Omental fat pad (tissue), 4 donors: Measurements from ENCODE around the gene TRIM43. TPM values are rescaled to one million over a fixed set of nuclear protein-coding genes. Genes with fewer than 3 reads are reported as not detected.
"Not testable (repeated sequence)": the region's sequence is repeated elsewhere in the genome, so short reads cannot be mapped to it uniquely, and the experiment has no call there.

Experiments used
- ATAC-seq: fragments of 150-250 bp; one replicate; pipeline ENCODE4 v1.9.1; 2016; ENCODE audit warnings: mild to moderate bottlenecking, moderate library complexity; ENCODE audit not compliant: low FRiP score
- DNase-seq: peaks from one replicate; pipeline ENCODE4 v3.0.0-alpha.2; 2019; ENCODE audit warnings: low spot score
- total RNA-seq, 4 donors: library from RNA; depleted of rRNA; stranded (reverse); fragments of >200 nt; gene quantifications; one replicate each; pipeline ENCODE4 v1.1.0, GENCODE V29; 2016
- TF ChIP-seq, protein P1 (sequence below), 3 donors: fragments of 450-650 bp; IDR thresholded peaks; one replicate each; pipeline ENCODE4 v1.5.1; 2016 to 2017; ENCODE audit warnings: antibody characterized with exemption in 3 of 3, mild to moderate bottlenecking in 3 of 3, moderate library complexity in 2 of 3

The TRIM43 gene
- total RNA-seq, 4 donors from 2014 or later: not detected

DNA sequence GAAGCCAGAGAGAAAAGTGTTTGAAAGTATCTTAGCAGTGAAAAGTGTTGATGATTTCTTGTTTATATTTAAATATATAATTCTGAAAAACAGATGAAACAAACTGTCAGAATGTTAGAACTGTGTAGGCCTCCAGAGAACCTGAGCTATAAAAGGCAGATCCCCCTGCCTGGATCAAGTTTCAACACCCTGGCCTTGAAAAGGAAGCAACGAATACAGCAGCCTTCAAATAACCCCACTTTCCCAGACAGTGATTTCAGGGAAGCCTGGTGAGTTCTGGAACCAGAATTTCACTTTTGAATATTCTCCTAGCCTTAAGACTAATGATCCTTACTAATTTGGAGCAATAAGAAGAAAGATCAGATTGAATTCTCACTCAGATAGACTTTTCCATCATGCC, 13.3 kb upstream of the TRIM43 start:
- DNase-seq (no peak), ATAC-seq (no peak)
- TF ChIP-seq, protein P1, sequence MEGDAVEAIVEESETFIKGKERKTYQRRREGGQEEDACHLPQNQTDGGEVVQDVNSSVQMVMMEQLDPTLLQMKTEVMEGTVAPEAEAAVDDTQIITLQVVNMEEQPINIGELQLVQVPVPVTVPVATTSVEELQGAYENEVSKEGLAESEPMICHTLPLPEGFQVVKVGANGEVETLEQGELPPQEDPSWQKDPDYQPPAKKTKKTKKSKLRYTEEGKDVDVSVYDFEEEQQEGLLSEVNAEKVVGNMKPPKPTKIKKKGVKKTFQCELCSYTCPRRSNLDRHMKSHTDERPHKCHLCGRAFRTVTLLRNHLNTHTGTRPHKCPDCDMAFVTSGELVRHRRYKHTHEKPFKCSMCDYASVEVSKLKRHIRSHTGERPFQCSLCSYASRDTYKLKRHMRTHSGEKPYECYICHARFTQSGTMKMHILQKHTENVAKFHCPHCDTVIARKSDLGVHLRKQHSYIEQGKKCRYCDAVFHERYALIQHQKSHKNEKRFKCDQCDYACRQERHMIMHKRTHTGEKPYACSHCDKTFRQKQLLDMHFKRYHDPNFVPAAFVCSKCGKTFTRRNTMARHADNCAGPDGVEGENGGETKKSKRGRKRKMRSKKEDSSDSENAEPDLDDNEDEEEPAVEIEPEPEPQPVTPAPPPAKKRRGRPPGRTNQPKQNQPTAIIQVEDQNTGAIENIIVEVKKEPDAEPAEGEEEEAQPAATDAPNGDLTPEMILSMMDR (IDR thresholded peaks at IDR 0.05): no peak

DNA sequence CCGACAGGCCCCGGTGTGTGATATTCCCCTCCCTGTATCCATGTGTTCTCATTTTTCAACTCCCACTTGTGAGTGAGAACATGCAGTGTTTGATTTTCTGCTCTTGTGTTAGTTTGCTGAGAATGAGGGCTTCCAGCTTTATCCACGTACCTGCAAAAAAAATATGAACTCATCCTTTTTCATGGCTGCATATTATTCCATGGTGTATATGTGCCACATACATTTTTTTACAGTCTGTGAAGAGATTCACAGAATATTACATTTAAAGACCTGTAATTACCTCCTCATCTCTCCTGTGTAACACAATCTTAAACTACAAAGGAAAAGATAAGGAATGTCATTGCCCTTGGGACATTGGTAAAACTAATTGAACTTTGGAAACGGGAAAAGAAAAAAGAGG, 8.3 kb upstream of the TRIM43 start:
- not testable (repeated sequence) for DNase-seq, ATAC-seq

DNA sequence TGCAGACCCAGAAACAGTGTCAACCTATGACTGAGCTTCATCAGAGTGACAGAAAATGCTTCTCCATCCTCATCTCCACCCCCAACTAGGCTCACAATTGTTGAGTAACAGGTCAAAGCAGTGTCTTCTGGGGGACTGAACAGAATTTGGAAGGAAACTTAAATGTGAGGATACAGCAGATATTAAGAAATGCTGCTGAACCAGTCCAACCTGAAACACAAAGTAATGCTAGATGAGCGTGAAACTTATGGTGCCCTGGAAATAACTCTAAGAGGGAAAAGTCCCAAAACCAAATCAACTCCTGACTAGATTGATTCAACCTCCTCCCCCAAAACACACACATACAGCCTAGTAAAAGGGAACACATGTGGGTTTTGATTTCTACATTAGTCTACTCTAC, 7.5 kb upstream of the TRIM43 start:
- not testable (repeated sequence) for ATAC-seq

DNA sequence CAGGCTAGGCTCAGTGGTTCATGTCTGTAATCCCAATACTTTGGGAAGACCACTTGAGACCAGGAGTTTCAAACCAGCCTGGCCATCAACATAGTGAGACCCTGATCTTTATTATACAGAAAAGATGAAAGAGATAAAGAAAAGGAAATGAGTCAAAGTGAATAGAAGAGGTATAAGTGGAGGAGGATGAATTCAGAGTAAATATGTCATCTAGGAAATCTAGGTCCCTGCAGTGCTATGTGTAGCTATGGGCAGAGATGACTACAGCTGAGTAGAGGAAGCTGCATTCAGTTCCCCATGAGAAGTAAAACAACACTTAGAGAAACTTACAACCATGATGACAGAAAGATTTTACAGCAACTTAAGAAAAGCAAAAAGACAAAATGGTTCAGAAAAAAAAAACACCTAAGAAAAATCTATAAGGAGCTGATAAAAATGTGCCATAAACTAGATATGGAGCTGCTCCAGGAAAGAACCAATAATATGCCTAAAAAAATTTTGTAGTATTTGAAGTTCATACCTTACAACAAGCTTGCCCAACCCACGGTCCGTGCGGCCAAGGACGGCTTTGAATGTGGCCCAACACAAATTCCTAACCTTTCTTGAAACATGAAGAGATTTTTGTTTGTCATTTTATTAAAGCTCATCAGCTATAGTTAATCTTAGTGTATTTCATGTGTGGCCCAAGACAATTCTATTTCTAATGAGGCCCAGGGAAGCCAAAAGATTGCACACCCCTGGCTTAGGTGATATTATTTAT, 1.8 kb upstream of the TRIM43 start:
- DNase-seq, ATAC-seq: not testable (repeated sequence)

More for the DNA sequence above, 7.5 kb upstream of the TRIM43 start:
- DNase-seq: not testable (repeated sequence)

DNA sequence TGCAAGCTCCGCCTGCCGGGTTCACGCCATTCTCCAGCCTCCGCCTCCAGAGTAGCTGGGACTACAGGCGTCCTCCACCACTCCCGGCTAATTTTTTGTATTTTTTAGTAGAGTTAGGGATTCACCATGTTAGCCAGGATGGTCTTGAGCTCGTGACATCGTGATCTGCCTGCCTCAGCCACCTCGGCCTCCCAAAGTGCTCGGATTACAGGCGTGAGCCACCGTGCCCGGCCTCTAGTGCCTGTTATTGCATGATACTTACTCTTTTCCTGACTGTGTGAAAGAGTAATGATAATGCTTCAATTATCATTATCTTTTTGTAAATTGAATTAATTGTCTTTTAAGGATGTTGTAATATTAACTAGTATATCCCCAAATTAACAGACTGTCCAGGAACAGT, 1.2 kb downstream of the TRIM43 start:
- not testable (repeated sequence) for ATAC-seq, DNase-seq

DNA sequence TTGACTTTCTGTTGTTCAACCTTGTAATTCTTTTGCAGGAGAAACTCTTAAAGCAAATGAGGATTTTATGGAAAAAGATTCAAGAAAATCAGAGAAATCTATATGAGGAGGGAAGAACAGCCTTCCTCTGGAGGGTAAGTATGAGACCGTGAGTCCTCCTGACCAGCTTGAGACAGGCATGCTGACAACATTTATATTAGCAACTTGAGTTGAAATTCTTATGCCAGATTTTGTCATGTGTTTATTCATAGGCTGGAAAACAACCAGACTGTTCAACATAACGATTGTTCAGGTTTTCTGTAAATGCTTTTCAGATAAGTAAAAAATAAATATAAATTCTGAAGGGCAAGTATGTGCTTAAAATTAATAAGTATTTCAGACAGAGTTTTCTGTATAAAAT, 3.2 kb downstream of the TRIM43 start:
- DNase-seq, ATAC-seq: not testable (repeated sequence)

DNA sequence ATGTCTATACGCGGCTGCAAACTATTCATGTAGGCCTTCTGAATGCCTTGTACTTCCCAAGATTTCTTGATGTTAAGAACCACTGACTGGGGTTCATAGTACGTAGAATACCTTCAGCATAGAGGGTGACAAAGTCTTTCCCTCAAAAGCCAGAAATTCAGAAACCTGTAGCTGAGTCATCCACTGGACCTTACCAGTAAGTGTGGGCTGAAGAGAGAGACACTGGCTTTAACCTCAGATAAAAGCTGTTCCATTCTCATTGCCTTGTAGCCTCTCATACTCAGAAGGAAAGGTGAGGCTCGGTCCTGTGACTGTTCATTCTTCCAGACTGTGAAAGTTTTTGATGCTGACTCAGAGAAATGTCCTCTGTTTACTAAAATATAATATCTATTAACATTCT, 9.5 kb downstream of the TRIM43 start:
- not testable (repeated sequence) for DNase-seq, ATAC-seq

DNA sequence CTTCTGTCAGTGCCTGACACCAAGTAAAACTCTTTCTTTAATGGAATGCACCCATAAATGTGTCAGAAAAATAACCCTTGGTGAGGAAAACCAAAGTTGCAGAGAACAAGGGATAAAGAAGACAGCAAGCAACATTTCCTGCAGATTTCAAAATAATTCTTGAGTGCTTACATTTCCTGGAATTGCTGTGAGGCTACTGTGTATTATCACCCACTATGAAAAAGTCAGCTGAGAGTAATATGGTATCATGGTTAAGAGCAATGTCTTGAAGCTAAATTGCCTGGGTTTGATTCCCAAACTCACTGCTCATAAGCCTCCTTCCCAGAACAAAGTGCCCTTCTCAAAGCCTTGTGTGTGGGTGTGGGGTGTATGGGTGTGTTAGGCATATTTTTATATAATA, 10.3 kb downstream of the TRIM43 start:
- not testable (repeated sequence) for DNase-seq

DNA sequence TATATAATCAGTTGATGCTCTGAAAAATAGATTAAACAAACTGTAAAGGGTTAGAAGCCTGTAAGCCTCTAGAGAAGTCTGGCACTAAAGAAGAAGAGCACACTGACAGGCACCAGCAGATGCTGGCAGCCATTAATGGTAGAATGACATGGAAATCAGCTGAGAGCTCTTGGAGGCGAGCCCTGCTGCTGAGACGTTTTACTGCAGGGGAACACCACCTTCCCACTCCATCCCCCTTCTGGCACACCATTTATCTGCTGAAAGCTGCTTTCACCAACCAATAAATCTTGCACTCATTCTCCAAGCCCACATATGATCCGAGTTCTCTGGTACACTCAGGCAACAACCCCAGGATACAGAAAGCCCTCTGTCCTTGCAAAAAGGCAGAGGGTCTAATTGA, 16.6 kb downstream of the TRIM43 start:
- ATAC-seq, DNase-seq: not testable (repeated sequence)

More for the DNA sequence above, 10.3 kb downstream of the TRIM43 start:
- ATAC-seq: not testable (repeated sequence)

DNA sequence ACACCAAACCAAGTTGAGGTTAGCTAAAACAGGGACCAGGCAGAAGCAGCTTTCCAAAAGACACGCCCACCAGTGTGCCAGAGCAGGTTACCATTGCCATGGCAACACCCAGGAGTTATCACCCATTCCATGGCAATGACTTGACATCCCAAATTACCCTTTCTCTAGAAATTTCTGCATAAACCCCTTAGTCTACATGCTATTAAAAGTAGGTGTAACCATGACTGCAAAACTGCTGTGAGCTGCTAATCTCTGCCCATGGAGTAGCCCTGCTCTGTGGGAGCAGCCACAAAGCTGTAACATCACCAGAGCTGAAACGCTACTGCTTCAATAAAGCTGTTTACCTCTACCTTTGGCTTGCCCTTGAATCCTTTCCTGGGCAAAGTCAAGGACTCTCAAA, 18.0 kb downstream of the TRIM43 start:
- not testable (repeated sequence) for ATAC-seq, DNase-seq

DNA sequence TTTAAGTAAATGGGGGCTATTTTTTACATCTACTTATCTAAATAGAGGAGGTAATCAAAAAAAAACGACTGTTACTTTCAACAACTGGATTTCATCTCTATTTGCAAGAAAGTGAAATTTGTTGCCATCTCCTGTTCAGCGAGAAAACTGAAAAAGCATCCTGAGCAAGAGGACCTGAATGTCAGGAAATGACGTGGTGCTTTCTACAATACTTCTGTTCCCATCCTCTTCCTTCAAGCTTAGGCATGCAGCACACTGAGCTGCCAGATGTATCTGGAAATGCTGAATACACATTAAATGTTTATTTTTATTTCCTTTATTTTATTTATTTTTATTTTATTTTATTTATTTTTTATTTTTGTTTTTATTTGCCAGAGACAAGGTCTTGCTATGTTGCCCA, 21.2 kb downstream of the TRIM43 start:
- ATAC-seq, DNase-seq: not testable (repeated sequence)

DNA sequence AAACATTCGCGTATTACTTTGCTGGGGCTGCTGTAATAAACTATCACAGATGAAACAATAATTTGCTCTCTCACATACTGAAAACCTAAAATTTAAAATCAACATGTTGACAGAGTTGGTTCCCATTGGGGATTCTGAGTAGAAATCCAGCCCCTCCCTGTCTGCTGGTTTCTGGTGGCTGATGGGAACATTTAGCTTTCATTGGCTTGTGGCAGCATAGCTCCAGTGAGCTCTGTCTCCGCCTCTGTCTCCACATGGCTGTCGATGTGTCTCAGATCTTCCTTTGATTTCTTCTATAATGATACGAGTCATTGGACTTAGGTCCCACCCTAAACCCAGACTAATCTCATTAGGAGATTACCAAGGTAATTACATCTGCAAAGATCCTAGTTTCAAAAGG, 30.9 kb downstream of the TRIM43 start:
- DNase-seq, ATAC-seq: not testable (repeated sequence)

DNA sequence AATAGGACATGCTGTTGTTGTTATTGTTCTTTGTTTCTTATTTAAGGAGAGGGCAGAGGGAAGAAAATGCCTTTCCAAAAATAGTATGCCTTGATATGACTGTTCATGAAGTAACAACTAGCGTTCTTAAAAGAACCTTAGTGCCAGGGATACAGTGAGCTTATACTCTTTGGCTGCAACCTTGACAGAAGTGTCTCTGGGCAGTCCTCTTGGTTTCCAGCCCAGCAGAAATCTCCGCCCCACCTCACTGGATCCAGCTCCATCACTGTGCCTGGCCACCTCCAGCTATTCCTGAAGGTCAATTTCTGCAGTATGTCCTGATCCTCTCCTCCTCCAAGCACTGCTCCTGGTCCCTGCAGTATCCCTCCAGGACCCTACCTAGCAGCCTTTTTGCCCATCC, 39.2 kb downstream of the TRIM43 start:
- ATAC-seq, DNase-seq: not testable (repeated sequence)

DNA sequence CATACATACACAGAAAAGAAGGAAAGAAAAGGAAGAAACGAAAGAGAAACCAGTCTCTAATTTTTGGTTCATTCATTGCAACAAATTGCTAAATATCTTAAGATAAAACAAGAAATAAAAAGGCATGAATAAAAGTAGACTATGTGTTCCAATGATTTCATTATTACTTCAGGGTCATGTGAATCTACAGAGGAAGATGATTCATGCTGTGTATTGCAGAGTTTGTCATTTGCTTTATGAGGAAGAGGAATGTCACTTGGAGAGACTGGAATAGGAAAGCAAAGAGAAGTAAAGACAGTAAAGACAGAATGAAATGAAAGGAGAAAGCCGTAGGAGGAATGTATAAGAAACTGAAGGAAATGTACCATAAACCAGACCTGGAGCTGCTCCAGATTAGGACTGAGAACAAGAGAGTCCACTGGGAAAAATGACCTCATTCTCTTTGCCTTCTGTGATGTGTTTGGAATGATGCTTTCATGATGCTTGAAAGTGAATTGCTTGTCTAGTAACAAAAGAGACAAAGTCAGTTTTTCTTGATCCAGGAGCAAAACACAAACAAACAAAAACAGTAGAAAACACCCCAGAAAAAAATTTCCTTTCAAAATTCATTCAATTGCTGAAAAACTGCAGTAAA, 41.9 kb downstream of the TRIM43 start:
- peak; percentile 59 for ATAC-seq
- DNase-seq: not testable (repeated sequence)

DNA sequence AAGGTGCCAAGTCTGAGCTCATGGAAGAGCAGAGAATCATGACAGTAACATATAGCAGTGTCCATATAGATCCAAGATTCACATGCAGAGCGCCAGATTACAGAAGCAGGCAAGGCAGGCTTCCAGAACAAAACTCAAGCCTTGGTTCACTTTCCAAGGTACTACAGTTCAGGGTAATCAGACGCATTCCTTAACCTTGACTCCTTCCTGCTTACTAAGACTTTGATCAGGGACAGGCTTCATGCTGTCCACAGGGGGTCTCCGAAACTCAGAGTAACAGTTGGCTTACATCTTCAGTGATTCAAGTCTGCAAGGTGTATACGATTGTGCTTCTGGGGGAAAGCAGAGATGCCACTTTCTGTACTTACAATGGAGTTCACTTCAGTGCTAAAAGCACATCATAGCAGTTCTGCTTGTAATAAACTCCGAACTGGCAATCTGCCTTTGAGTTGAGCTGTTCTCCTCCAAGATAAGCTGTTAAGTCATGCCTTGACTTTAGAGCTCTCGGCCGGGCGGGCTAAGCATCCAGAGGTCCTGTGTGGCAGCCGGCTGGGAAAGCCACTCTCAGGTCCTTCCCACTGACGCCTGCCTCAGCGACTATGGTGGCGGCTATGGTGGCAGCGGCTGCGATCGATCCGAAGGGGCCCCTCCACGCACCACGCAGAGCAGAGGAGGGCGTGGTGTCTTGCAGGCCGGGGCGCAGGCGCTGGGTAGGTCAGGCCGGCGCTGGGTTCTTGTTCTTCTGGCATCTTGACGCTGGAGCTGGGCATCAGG, 48.9 kb downstream of the TRIM43 start:
- peak; percentile 80 for ATAC-seq
- not testable (repeated sequence) for DNase-seq

DNA sequence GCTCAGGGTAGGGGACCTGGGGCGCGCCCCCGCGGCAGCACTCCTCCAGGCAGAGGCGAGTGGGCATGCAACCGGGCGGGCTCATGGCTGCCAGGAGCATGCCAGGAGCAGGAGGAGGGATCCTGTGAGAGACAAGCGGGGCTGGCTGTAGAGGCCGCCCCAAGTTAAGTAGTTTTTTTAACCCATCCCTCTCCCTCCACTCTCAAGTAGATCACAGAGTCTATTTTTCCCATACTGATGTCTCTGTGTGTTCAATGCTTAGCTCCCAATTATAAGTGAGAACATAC, 49.4 kb downstream of the TRIM43 start:
- ATAC-seq: peak; percentile 4

DNA sequence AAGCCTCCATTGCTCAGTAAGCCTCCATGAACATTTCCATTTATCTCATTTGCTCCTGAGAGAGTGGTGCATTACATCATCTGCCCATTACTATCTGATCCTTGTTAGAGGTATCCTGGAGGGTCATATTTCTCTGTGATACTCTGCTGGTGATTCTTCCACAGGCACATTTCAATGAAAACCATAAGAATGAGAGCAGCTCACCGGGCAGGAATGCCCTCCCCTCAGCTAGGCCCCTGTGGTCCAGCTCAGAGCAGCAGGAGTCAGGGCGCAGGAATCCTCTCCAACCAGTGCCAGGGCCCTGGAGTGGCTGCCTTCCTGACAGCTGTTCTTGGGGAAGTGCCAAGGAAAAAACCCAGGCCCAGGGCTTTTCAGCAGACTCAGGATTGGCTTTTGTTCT, 50.0 kb downstream of the TRIM43 start:
- ATAC-seq: peak; percentile 90
- DNase-seq: not testable (repeated sequence)

More for the DNA sequence above, 49.4 kb downstream of the TRIM43 start:
- DNase-seq: not testable (repeated sequence)

DNA sequence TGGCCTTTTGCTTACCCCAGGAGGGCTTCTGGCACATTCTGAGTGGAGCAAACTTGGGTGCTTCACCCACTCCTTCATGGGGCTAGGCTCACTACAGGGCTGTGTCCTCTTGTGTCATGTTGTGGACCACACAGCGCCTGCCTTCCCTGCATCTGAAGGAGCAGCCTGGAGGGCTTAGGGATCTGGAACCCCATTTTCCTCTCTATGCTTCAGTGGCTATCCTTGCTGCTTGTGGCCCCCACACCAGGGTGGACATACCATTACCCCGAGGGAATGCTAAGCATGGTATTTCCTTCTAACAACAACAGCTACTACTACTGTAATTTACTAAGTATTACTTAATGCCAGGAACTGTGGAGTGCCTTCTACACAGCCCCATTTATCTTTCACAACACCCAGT, 50.6 kb downstream of the TRIM43 start:
- not testable (repeated sequence) for DNase-seq, ATAC-seq

DNA sequence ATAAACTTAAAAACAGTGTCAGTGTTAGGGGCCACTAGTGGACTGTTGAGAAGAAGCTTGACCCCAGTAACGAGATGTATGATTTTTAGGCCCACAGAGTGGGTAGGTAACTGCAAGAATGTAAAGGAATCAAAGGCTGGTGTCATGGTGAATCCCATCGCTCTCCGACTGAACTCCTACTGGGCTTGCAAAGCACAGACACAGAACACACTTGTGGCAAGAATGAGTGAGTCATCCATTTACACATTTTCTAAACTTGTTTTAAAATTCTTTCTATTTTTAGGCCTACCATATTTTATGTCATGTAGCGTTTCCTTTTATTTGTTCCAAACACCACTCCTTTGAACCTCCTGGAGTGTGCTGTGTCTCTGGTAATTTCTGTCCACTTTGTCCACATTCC, 51.1 kb downstream of the TRIM43 start:
- not testable (repeated sequence) for DNase-seq
- ATAC-seq: peak; percentile 42
